Muscle layer of duodenum (tissue), 2 donors: Measurements from ENCODE around the gene CABYR.

ENCODE experiments used
- H3K27ac ChIP-seq: one replicate; pipeline ENCODE4 v1.7.0; 2013; ENCODE audit warnings: mild to moderate bottlenecking, low read length
- H3K27me3 ChIP-seq: one replicate; pipeline ENCODE4 v1.7.0; 2013; ENCODE audit warnings: low read depth, mild to moderate bottlenecking, control low read depth, low read length
- H3K36me3 ChIP-seq, 2 donors: one replicate each; pipeline ENCODE4 v1.7.0; 2013; ENCODE audit warnings: low read length in 2 of 2, control low read depth in 1 of 2, mild to moderate bottlenecking in 1 of 2; ENCODE audit not compliant: insufficient read depth in 2 of 2, control insufficient read depth in 1 of 2
- H3K4me1 ChIP-seq, 2 donors: one replicate each; pipeline ENCODE4 v1.7.0; 2013; ENCODE audit warnings: low read length in 2 of 2, mild to moderate bottlenecking in 2 of 2, control low read depth in 1 of 2, moderate library complexity in 1 of 2; ENCODE audit not compliant: insufficient read depth in 2 of 2, control insufficient read depth in 1 of 2
- H3K4me3 ChIP-seq, 2 donors: one replicate each; pipeline ENCODE4 v1.7.0; 2013; ENCODE audit warnings: low read length in 2 of 2, low read depth in 1 of 2, mild to moderate bottlenecking in 1 of 2
- H3K9me3 ChIP-seq, 2 donors: one replicate each; pipeline ENCODE4 v1.7.0; 2013; ENCODE audit warnings: low read length in 2 of 2, control low read depth in 1 of 2, mild to moderate bottlenecking in 1 of 2; ENCODE audit not compliant: control insufficient read depth in 1 of 2
- donor health status: healthy.

Gene CABYR

GRCh38 chr18:24112874-24113615 is 25.8 kb upstream of the CABYR start:
- Histone ChIP-seq H3K4me3 (no peak overlapping the region), H3K4me1 (peaks cover 0 to 3% of the 10 kb centered on the region in 2 donors), H3K9me3 (no peaks in the 10 kb centered on the region), H3K27ac (no peak overlapping the region), H3K27me3 (no peaks in the 10 kb centered on the region), H3K36me3 (peaks cover 4 to 6% of the 10 kb centered on the region in 2 donors)

- Histone ChIP-seq H3K4me1 (peaks cover 0 to 3% of the 10 kb centered on the region in 2 donors), H3K36me3 (peaks cover 4 to 6% of the 10 kb centered on the region in 2 donors), H3K4me3 (no peak overlapping the region), H3K27ac (no peak overlapping the region), H3K9me3 (no peaks in the 10 kb centered on the region), H3K27me3 (no peaks in the 10 kb centered on the region)
These were observed 23.8 kb upstream of the CABYR start for GRCh38 chr18:24114924-24115549.

GRCh38 chr18:24115628-24116027 is 23.2 kb upstream of the CABYR start:
- Histone ChIP-seq H3K27me3 (no peaks in the 10 kb centered on the region), H3K36me3 (peaks cover 4 to 6% of the 10 kb centered on the region in 2 donors), H3K9me3 (no peaks in the 10 kb centered on the region), H3K4me1 (peaks cover 0 to 3% of the 10 kb centered on the region in 2 donors), H3K27ac (no peak overlapping the region), H3K4me3 (no peak overlapping the region)

GRCh38 chr18:24118750-24119577 is 19.9 kb upstream of the CABYR start:
- no peaks in the 10 kb centered on the region for H3K9me3 ChIP-seq

GRCh38 chr18:24120676-24121075 is 18.2 kb upstream of the CABYR start:
- Histone ChIP-seq H3K36me3 (peaks cover 0 to 8% of the 10 kb centered on the region in 2 donors), H3K27ac (no peak overlapping the region), H3K9me3 (no peaks in the 10 kb centered on the region), H3K4me3 (no peak overlapping the region), H3K27me3 (no peaks in the 10 kb centered on the region), H3K4me1 (no peaks in the 10 kb centered on the region)

More at GRCh38 chr18:24118750-24119577, 19.9 kb upstream of the CABYR start:
- Histone ChIP-seq H3K36me3 (peaks cover 2 to 8% of the 10 kb centered on the region in 2 donors), H3K4me3 (no peak overlapping the region), H3K27ac (no peak overlapping the region), H3K27me3 (no peaks in the 10 kb centered on the region), H3K4me1 (peaks cover 0 to 3% of the 10 kb centered on the region in 2 donors)

- Histone ChIP-seq H3K27ac (no peak overlapping the region), H3K36me3 (peaks cover 0 to 8% of the 10 kb centered on the region in 2 donors), H3K9me3 (no peaks in the 10 kb centered on the region), H3K27me3 (no peaks in the 10 kb centered on the region), H3K4me3 (no peak overlapping the region), H3K4me1 (no peaks in the 10 kb centered on the region)
These were observed 17.2 kb upstream of the CABYR start for GRCh38 chr18:24121625-24122024.

- no peaks in the 10 kb centered on the region for H3K9me3 ChIP-seq
- H3K4me3 ChIP-seq: no peak overlapping the region
- H3K27ac ChIP-seq: no peak overlapping the region
- H3K36me3 ChIP-seq: peaks cover 8% of the 10 kb centered on the region in 2 donors
- H3K27me3 ChIP-seq: no peaks in the 10 kb centered on the region
- no peaks in the 10 kb centered on the region for H3K4me1 ChIP-seq
These were observed 12.5 kb upstream of the CABYR start for GRCh38 chr18:24126155-24126961.

- peaks cover 5 to 13% of the 10 kb centered on the region in 2 donors for H3K36me3 ChIP-seq
- H3K9me3 ChIP-seq: no peaks in the 10 kb centered on the region
- H3K27ac ChIP-seq: no peak overlapping the region
- H3K4me3 ChIP-seq: no peak overlapping the region
- H3K27me3 ChIP-seq: no peaks in the 10 kb centered on the region
- H3K4me1 ChIP-seq: no peaks in the 10 kb centered on the region
These were observed 11.1 kb upstream of the CABYR start for GRCh38 chr18:24127735-24128134.

GRCh38 chr18:24128700-24129099 is 10.2 kb upstream of the CABYR start:
- Histone ChIP-seq H3K4me1 (no peaks in the 10 kb centered on the region), H3K9me3 (no peaks in the 10 kb centered on the region), H3K4me3 (no peak overlapping the region), H3K27me3 (no peaks in the 10 kb centered on the region), H3K27ac (no peak overlapping the region), H3K36me3 (peaks cover 5 to 17% of the 10 kb centered on the region in 2 donors)

GRCh38 chr18:24130494-24130893 is 8.4 kb upstream of the CABYR start:
- H3K9me3 ChIP-seq: no peaks in the 10 kb centered on the region
- H3K27me3 ChIP-seq: no peaks in the 10 kb centered on the region
- no peak overlapping the region for H3K4me3 ChIP-seq
- H3K27ac ChIP-seq: no peak overlapping the region
- H3K36me3 ChIP-seq: peaks cover 0 to 17% of the 10 kb centered on the region in 2 donors
- no peaks in the 10 kb centered on the region for H3K4me1 ChIP-seq
